ENCODE results near the gene SELENOO.

- TF ChIP-seq CTCF (conservative IDR thresholded peaks at IDR 0.05; ENCODE audit: low read depth, low read length) (no peak), EZH2 (IDR thresholded peaks at IDR 0.05; ENCODE audit: borderline replicate concordance, low read depth, low read length, poor library complexity, severe bottlenecking) (no peak)
These were observed 25.7 kb upstream of the SELENOO start for GRCh38 chr22:50175191-50175461.

Data from A673 (cell line).